BE2C (cell line): ENCODE measurements around the gene NIT1.

Experiments used
- DNase-seq: peaks from one replicate; pipeline ENCODE4 v3.0.0-alpha.2; 2020
- H3K27me3 ChIP-seq: fragments of 250-450 bp; sonication (Bioruptor Pico); 2 replicates; pipeline ENCODE4 v1.5.1; 2020; ENCODE audit warnings: mild to moderate bottlenecking
- H3K36me3 ChIP-seq: fragments of 250-450 bp; sonication (Bioruptor Pico); 2 replicates; pipeline ENCODE4 v1.5.1; 2020; ENCODE audit warnings: mild to moderate bottlenecking
- H3K4me1 ChIP-seq: fragments of 250-450 bp; sonication (Bioruptor Pico); 2 replicates; pipeline ENCODE4 v1.5.1; 2020
- H3K4me3 ChIP-seq: 2 replicates; pipeline ENCODE4 v1.5.1; 2011; ENCODE audit warnings: low read depth, low read length
- H3K9me3 ChIP-seq: fragments of 250-450 bp; sonication (Bioruptor Pico); 2 replicates; pipeline ENCODE4 v1.5.1; 2020
- TF ChIP-seq, protein P1 (sequence below): IDR thresholded peaks from 2 replicates; pipeline ENCODE4 v1.5.1; 2012; ENCODE audit warnings: mild to moderate bottlenecking, low read depth, low read length

The NIT1 gene

DNA sequence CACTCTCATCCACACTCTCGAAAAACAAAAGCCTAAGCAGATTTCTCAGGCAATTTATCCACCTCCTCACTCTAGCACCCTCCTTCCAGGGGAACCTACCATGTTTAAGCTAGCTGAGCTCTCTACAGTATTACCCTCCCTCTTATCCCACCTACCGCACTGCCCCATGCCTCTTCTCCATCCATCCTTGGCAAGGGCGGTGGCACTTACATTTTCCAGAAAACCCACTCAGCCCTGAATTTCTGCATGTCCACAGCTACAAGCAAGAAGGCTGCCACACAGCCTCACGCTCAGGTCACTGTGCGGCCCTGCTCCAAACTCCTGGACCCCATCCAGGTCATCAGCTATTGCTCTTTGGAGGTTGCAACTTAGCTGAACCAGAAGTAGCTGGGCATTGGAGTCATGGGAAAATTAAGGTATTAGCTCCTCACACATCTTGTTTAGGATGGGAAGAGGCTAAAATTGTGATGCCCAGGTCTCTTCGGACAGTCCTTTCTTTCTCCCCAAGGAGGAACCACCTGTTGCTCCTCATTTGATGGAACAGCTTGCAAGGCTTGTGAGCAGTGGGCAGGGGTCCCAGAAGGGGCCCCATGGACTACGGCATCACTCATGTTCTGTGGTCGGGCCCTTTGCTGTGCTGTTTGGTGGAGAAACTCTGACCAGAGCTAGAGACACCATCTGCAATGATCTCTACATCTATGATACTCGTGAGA is 18.7 kb upstream of the NIT1 start:
- Histone ChIP-seq H3K4me1 (no peaks in the 10 kb centered on the region), H3K27me3 (no peaks in the 10 kb centered on the region), H3K9me3 (no peaks in the 10 kb centered on the region), H3K36me3 (peaks cover 19% of the 10 kb centered on the region), H3K4me3 (peak overlapping the region; percentile 76)
- no peak for DNase-seq
- TF ChIP-seq, protein P1, sequence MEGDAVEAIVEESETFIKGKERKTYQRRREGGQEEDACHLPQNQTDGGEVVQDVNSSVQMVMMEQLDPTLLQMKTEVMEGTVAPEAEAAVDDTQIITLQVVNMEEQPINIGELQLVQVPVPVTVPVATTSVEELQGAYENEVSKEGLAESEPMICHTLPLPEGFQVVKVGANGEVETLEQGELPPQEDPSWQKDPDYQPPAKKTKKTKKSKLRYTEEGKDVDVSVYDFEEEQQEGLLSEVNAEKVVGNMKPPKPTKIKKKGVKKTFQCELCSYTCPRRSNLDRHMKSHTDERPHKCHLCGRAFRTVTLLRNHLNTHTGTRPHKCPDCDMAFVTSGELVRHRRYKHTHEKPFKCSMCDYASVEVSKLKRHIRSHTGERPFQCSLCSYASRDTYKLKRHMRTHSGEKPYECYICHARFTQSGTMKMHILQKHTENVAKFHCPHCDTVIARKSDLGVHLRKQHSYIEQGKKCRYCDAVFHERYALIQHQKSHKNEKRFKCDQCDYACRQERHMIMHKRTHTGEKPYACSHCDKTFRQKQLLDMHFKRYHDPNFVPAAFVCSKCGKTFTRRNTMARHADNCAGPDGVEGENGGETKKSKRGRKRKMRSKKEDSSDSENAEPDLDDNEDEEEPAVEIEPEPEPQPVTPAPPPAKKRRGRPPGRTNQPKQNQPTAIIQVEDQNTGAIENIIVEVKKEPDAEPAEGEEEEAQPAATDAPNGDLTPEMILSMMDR: no peak

DNA sequence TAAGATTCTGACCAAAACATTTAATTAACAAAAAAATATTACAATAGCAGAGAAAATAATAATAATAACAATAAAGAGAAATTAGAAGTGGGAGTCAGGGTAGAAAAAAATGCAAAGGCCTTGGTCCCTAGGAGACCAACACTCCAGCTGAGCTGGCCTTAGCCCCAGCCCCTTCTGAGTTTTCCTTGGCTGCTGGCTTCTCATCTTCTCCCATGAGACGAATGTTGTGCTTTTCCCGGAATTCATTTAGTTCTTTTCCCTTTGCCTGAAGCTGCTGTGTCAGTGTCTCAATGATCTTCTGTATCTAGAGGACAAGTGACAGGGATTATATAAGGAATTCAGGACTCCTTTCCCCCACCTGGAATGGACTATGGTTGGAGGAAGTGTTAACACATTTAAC is 17.3 kb upstream of the NIT1 start:
- Histone ChIP-seq H3K4me1 (no peaks in the 10 kb centered on the region), H3K36me3 (peaks cover 19% of the 10 kb centered on the region), H3K4me3 (no peak overlapping the region), H3K27me3 (no peaks in the 10 kb centered on the region), H3K9me3 (no peaks in the 10 kb centered on the region)
- TF ChIP-seq, protein P1: no peak
- no peak for DNase-seq

DNA sequence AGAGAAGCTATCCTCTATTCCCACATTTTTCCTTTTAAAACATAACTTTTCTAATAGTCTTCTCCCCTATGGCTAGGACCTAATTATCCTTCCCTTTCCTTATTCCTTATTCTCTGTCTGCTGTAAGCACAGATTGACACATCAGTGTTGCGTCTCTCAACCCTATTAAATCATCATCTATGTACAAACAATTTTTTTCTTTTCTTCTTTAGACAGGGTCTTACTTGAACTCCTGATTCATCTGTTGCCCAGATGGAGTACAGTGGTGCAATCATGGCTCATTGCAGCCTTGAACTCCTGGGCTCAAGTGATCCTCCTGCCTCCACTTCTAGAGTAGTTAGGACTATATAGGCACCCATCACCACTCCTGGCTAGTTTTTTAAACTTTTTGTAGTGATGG is 11.5 kb upstream of the NIT1 start:
- no peak for DNase-seq
- Histone ChIP-seq H3K4me1 (no peaks in the 10 kb centered on the region), H3K4me3 (no peak overlapping the region), H3K9me3 (no peaks in the 10 kb centered on the region), H3K36me3 (peaks cover 12% of the 10 kb centered on the region), H3K27me3 (no peaks in the 10 kb centered on the region)
- TF ChIP-seq, protein P1: no peak

GRCh38 chr1:161111117-161111516 is 6.8 kb upstream of the NIT1 start:
- Histone ChIP-seq H3K4me1 (no peaks in the 10 kb centered on the region), H3K27me3 (no peaks in the 10 kb centered on the region), H3K4me3 (no peak overlapping the region), H3K9me3 (no peaks in the 10 kb centered on the region), H3K36me3 (peaks cover 3% of the 10 kb centered on the region; the same call in 1 of the 2 replicates)
- no peak for DNase-seq
- TF ChIP-seq, protein P1: no peak

GRCh38 chr1:161111527-161111926 is 6.4 kb upstream of the NIT1 start:
- Histone ChIP-seq H3K9me3 (no peaks in the 10 kb centered on the region), H3K4me1 (no peaks in the 10 kb centered on the region), H3K36me3 (peaks cover 3% of the 10 kb centered on the region; the same call in 1 of the 2 replicates), H3K4me3 (no peak overlapping the region), H3K27me3 (no peaks in the 10 kb centered on the region)
- no peak for DNase-seq
- TF ChIP-seq, protein P1: no peak

- Histone ChIP-seq H3K36me3 (peaks cover 3% of the 10 kb centered on the region; the same call in 1 of the 2 replicates), H3K4me1 (peaks cover 2% of the 10 kb centered on the region)
These were observed 4.0 kb upstream of the NIT1 start for GRCh38 chr1:161113915-161114314.

More at GRCh38 chr1:161113915-161114314, 4.0 kb upstream of the NIT1 start:
- DNase-seq: no peak
- TF ChIP-seq, protein P1: no peak
- Histone ChIP-seq H3K9me3 (no peaks in the 10 kb centered on the region), H3K4me3 (no peak overlapping the region), H3K27me3 (no peaks in the 10 kb centered on the region)
